VCaP (cell line): Measurements from ENCODE around the gene SMOC1.

Source experiments
- H3K27ac ChIP-seq: fragments of 450-650 bp; 2 replicates; pipeline ENCODE4 v1.5.1; 2017
- TF ChIP-seq, protein P1 (sequence below): fragments of 450-650 bp; conservative IDR thresholded peaks from 2 replicates; pipeline ENCODE4 v1.5.1; 2017; ENCODE audit warnings: mild to moderate bottlenecking, moderate library complexity

Gene SMOC1

DNA sequence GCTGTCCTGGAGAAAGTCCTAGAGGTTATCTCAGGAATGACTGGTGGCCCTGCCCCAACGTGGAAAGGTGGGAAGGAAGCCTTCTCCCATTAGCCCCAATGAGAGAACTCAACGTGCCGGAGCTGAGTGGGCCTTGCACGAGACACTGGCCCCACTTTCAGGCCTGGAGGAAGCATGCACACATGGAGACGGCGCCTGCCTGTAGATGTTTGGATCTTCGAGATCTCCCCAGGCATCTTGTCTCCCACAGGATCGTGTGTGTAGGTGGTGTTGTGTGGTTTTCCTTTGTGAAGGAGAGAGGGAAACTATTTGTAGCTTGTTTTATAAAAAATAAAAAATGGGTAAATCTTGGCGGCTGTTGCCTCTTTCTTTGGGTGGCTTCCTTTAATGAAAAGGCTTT is 152.8 kb downstream of the SMOC1 start:
- TF ChIP-seq, protein P1, sequence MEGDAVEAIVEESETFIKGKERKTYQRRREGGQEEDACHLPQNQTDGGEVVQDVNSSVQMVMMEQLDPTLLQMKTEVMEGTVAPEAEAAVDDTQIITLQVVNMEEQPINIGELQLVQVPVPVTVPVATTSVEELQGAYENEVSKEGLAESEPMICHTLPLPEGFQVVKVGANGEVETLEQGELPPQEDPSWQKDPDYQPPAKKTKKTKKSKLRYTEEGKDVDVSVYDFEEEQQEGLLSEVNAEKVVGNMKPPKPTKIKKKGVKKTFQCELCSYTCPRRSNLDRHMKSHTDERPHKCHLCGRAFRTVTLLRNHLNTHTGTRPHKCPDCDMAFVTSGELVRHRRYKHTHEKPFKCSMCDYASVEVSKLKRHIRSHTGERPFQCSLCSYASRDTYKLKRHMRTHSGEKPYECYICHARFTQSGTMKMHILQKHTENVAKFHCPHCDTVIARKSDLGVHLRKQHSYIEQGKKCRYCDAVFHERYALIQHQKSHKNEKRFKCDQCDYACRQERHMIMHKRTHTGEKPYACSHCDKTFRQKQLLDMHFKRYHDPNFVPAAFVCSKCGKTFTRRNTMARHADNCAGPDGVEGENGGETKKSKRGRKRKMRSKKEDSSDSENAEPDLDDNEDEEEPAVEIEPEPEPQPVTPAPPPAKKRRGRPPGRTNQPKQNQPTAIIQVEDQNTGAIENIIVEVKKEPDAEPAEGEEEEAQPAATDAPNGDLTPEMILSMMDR = no peak
- H3K27ac ChIP-seq = no peak overlapping the region

DNA sequence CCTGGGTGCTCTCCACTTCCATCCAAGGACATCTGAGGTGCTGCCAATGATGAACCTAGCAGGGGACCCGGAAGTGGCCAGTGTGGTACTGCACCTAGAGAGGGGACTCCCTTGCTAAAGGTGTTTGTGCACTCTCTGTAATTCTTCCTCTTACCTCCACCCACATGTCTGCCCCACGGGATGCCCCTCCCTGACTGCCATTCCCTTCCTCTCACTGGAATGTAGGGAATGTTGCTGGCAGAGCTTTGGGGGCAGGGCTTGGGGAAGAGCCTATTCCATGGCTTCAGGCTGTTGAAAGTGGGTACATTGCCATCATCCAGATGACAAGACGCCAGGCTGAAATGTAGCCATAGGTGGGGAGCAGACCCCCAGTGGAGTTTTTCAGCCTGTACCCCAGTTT is 153.2 kb downstream of the SMOC1 start:
- TF ChIP-seq, protein P1 = no peak
- no peak overlapping the region for H3K27ac ChIP-seq

DNA sequence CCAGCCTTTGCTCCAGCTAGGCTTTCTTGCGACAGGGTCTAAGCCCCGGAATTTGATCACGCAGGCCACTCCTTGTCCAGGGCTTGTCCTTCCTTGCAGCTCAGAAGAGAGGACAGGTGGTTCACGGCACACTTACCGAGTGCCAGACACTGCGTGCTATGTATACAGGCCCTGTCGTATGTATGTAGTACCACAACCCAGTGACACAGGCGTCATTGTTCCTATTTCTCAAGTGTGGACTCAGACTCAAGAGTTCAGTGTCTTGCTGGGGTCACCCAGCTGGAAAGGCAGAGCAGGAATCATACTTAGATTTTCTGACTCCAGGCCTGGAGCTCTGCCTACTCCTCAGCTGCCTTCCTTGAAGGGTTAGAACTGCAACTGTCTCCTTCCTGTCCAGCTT is 153.9 kb downstream of the SMOC1 start:
- H3K27ac ChIP-seq = no peak overlapping the region
- TF ChIP-seq, protein P1 = no peak

DNA sequence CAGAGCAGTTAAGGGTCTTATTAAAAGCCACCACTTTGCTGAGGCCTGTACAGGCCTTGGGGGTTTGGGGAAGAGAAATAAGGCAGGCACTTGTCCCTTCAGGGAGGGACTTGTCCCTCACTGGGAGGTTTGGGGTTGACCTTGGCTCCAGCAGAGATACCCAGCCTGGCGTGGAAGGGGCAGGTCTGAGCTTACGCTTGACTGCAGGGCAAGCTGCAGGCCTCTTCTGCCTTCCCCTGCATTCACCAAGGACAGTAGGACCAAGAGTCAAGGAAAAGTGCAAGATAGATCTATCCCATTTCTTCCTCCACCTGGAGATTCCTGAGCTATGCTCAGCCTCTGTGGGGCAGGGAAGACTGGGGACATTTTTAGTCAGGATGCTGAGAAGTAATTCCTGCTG is 154.3 kb downstream of the SMOC1 start:
- TF ChIP-seq, protein P1 = no peak
- no peak overlapping the region for H3K27ac ChIP-seq

DNA sequence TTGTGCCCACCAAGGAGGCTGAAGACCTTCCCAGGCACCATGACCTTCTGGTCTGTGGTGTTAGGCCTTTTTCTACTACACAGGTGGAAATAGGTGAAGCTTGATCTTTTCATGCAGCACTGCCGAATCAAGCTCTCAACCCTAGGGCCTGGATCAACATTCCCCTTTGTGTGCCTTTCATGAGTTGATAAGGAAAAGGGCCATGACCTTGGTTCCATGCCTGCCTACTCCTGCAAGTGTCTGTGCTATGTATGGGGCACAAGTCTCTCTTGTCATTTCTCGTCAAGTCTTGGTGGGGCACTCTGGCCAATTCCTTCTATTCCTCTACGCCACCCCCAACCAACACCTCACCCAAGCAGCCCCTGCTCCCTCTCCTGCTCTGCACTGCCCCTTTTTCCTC is 155.0 kb downstream of the SMOC1 start:
- H3K27ac ChIP-seq = no peak overlapping the region
- TF ChIP-seq, protein P1 = no peak

DNA sequence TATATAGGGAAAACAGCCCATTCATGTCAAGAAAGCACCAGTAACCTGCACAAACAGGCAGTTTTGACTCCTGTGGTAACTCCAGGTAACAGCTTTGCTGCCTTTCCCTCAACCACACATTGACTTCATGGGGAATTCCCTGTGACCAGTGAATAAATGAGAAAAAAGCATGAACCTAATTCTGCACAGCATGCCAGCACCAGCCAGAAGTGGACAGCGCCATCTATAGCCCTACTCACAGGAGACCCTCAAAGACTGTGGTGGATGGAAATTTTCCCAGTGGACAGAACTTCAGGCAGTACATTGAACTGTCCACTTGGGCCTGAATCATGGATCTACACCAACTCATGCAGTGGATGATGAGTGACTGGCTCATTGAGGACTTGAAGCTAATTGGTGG is 157.4 kb downstream of the SMOC1 start:
- H3K27ac ChIP-seq = no peak overlapping the region
- TF ChIP-seq, protein P1 = no peak

DNA sequence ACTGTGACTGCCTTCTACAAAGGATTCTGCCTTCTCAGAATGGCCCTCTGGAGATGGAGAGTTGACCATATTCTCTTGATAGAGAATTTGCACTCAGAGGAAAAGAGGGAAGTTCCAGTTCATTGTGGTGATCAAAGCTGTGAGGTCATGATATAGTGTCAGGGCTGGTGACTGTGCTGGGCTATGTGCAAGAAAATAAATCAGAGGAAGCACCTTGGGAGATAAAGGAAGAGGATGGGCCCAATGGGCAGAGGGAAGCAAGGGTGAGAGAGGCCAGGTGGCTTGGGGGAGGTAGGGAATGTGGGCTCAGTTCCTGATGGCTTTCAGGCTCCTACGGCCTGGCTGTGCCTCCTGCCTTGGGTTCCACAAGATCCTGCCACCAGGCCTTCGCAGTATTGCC is 163.8 kb downstream of the SMOC1 start:
- H3K27ac ChIP-seq = no peak overlapping the region
- TF ChIP-seq, protein P1 = no peak

DNA sequence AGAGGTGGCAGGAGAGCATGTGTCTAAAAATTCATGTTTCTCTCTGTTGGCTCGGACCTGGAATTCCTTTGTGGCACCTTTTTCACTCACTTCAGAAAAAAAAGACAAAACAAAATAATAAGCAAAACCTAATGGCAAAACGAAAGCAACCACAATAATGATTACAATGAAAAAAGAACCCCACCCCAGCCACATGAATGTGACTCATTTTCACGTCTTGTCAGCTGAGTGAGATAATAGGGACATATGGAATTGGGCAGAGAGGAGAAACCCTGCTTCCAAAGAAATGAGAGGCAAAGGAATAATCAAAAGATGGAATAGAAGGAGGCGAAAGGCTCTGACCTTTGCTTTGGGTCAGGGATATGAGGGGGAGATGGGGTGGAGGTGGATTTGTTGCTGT is 166.1 kb downstream of the SMOC1 start:
- TF ChIP-seq, protein P1 = no peak
- H3K27ac ChIP-seq = no peak overlapping the region
